ENCODE data around the gene ZNF831.

Gene ZNF831

GRCh38 chr20:59153832-59154231, 9.8 kb upstream of the ZNF831 start:
- Histone ChIP-seq H3K27ac (ENCODE audit: poor library complexity, severe bottlenecking) (no peak overlapping the region), H3K9me3 (ENCODE audit: severe bottlenecking) (no peaks in the 10 kb centered on the region), H3K4me1 (ENCODE audit: insufficient read depth, poor library complexity, severe bottlenecking) (no peaks in the 10 kb centered on the region), H3K27me3 (ENCODE audit: insufficient read depth, poor library complexity, severe bottlenecking) (peaks cover 97% of the 10 kb centered on the region), H3K4me3 (ENCODE audit: severe bottlenecking) (no peak overlapping the region), H3K36me3 (ENCODE audit: low read depth) (no peaks in the 10 kb centered on the region)
- DNase-seq (ENCODE audit: low spot score) (no peak), ATAC-seq (ENCODE audit: low read depth) (no peak)
- no peak for TF ChIP-seq CTCF (IDR thresholded peaks at IDR 0.05; ENCODE audit: poor library complexity, severe bottlenecking)

- Histone ChIP-seq H3K27me3 (ENCODE audit: insufficient read depth, poor library complexity, severe bottlenecking) (peaks cover 96% of the 10 kb centered on the region), H3K4me1 (ENCODE audit: insufficient read depth, poor library complexity, severe bottlenecking) (no peaks in the 10 kb centered on the region), H3K9me3 (ENCODE audit: severe bottlenecking) (no peaks in the 10 kb centered on the region), H3K4me3 (ENCODE audit: severe bottlenecking) (no peak overlapping the region), H3K27ac (ENCODE audit: poor library complexity, severe bottlenecking) (no peak overlapping the region), H3K36me3 (ENCODE audit: low read depth) (no peaks in the 10 kb centered on the region)
- no peak for ATAC-seq (ENCODE audit: low read depth)
- TF ChIP-seq CTCF (IDR thresholded peaks at IDR 0.05; ENCODE audit: poor library complexity, severe bottlenecking): no peak
- DNase-seq (ENCODE audit: low spot score): no peak
Measured at GRCh38 chr20:59154317-59155013, 9.2 kb upstream of the ZNF831 start.

- H3K27me3 ChIP-seq (ENCODE audit: insufficient read depth, poor library complexity, severe bottlenecking): peaks cover 96% of the 10 kb centered on the region
- H3K36me3 ChIP-seq (ENCODE audit: low read depth): no peaks in the 10 kb centered on the region
- H3K4me3 ChIP-seq (ENCODE audit: severe bottlenecking): no peak overlapping the region
- no peaks in the 10 kb centered on the region for H3K4me1 ChIP-seq (ENCODE audit: insufficient read depth, poor library complexity, severe bottlenecking)
- DNase-seq (ENCODE audit: low spot score) (no peak), ATAC-seq (ENCODE audit: low read depth) (no peak)
- H3K9me3 ChIP-seq (ENCODE audit: severe bottlenecking): no peaks in the 10 kb centered on the region
- TF ChIP-seq CTCF (IDR thresholded peaks at IDR 0.05; ENCODE audit: poor library complexity, severe bottlenecking): no peak
- no peak overlapping the region for H3K27ac ChIP-seq (ENCODE audit: poor library complexity, severe bottlenecking)
Measured at GRCh38 chr20:59157064-59157463, 6.6 kb upstream of the ZNF831 start.

- Histone ChIP-seq H3K9me3 (ENCODE audit: severe bottlenecking) (no peaks in the 10 kb centered on the region), H3K27ac (ENCODE audit: poor library complexity, severe bottlenecking) (no peak overlapping the region), H3K27me3 (ENCODE audit: insufficient read depth, poor library complexity, severe bottlenecking) (peaks cover 96% of the 10 kb centered on the region), H3K4me3 (ENCODE audit: severe bottlenecking) (no peak overlapping the region), H3K36me3 (ENCODE audit: low read depth) (no peaks in the 10 kb centered on the region), H3K4me1 (ENCODE audit: insufficient read depth, poor library complexity, severe bottlenecking) (no peaks in the 10 kb centered on the region)
- ATAC-seq (ENCODE audit: low read depth) (no peak), DNase-seq (ENCODE audit: low spot score) (no peak)
- TF ChIP-seq CTCF (IDR thresholded peaks at IDR 0.05; ENCODE audit: poor library complexity, severe bottlenecking): no peak
Measured at GRCh38 chr20:59157531-59157930, 6.1 kb upstream of the ZNF831 start.

GRCh38 chr20:59157961-59158541, 5.6 kb upstream of the ZNF831 start:
- H3K9me3 ChIP-seq (ENCODE audit: severe bottlenecking): no peaks in the 10 kb centered on the region
- no peak overlapping the region for H3K4me3 ChIP-seq (ENCODE audit: severe bottlenecking)
- no peak for TF ChIP-seq CTCF (IDR thresholded peaks at IDR 0.05; ENCODE audit: poor library complexity, severe bottlenecking)
- no peaks in the 10 kb centered on the region for H3K36me3 ChIP-seq (ENCODE audit: low read depth)
- H3K27me3 ChIP-seq (ENCODE audit: insufficient read depth, poor library complexity, severe bottlenecking): peaks cover 97% of the 10 kb centered on the region
- no peak overlapping the region for H3K27ac ChIP-seq (ENCODE audit: poor library complexity, severe bottlenecking)
- no peaks in the 10 kb centered on the region for H3K4me1 ChIP-seq (ENCODE audit: insufficient read depth, poor library complexity, severe bottlenecking)
- no peak for ATAC-seq (ENCODE audit: low read depth)
- DNase-seq (ENCODE audit: low spot score): no peak
